CD4-positive, alpha-beta T cell treated with Interleukin-12 subunit alpha and Interleukin-12 subunit beta, for 1 hour (primary cell): ENCODE data around the gene HARS2.
"Not testable (repeated sequence)": the region's sequence is repeated elsewhere in the genome, so short reads cannot be mapped to it uniquely, and the experiment has no call there.

Experiments used
- DNase-seq: peaks from one replicate; pipeline ENCODE4 v3.0.0-alpha.2; 2020

Gene HARS2

GRCh38 chr5:140690941-140691924 lies at the start of gene HARS2, which contains the start of gene HARS1:
TSS of gene HARS2 (plus strand) at chr5:140691455. CDS start at chr5:140691649, 194 bp downstream.
TSS of gene HARS1 (minus strand) at chr5:140691370. CDS start at chr5:140691304, 66 bp downstream.
- DNase-seq, result peak; percentile 88

GRCh38 chr5:140641716-140642115 lies 49.5 kb upstream of the HARS2 start:
- no peak for DNase-seq

- DNase-seq, result no peak
Measured at GRCh38 chr5:140642718-140643117, 48.5 kb upstream of the HARS2 start.

GRCh38 chr5:140647042-140647419 lies 44.2 kb upstream of the HARS2 start:
- DNase-seq, result no peak

GRCh38 chr5:140658870-140659269 lies 32.4 kb upstream of the HARS2 start:
- no peak for DNase-seq

- DNase-seq, result not testable (repeated sequence)
Measured at GRCh38 chr5:140660371-140660770, 30.9 kb upstream of the HARS2 start.

GRCh38 chr5:140664030-140664358 lies 27.3 kb upstream of the HARS2 start:
- no peak for DNase-seq

GRCh38 chr5:140664359-140665119 lies 26.7 kb upstream of the HARS2 start, which contains the start of gene WDR55:
TSS of gene WDR55 (plus strand) at chr5:140664904. CDS start at chr5:140664913, 9 bp downstream.
- peak; percentile 94 for DNase-seq

- DNase-seq, result not testable (repeated sequence)
Measured at GRCh38 chr5:140671035-140671434, 20.2 kb upstream of the HARS2 start.

GRCh38 chr5:140671472-140672125 lies 19.7 kb upstream of the HARS2 start:
- DNase-seq, result no peak

GRCh38 chr5:140672455-140673186 lies 18.6 kb upstream of the HARS2 start:
- DNase-seq, result no peak

- DNase-seq, result no peak
Measured at GRCh38 chr5:140673187-140673976, 17.9 kb upstream of the HARS2 start, which contains the start of gene DND1. TSS of gene DND1 (minus strand) at chr5:140673576. CDS start at chr5:140673542, 34 bp downstream.

- no peak for DNase-seq
Measured at GRCh38 chr5:140674211-140674610, 17.0 kb upstream of the HARS2 start.

- DNase-seq, result no peak
Measured at GRCh38 chr5:140674629-140675028, 16.6 kb upstream of the HARS2 start.

GRCh38 chr5:140677947-140678346 lies 13.3 kb upstream of the HARS2 start:
- DNase-seq, result no peak

- DNase-seq, result no peak
Measured at GRCh38 chr5:140678993-140679392, 12.3 kb upstream of the HARS2 start.

GRCh38 chr5:140690376-140690932 lies 801 bp upstream of the HARS2 start:
- DNase-seq, result no peak

- no peak for DNase-seq
Measured at GRCh38 chr5:140694276-140694675, 3.0 kb downstream of the HARS2 start.

GRCh38 chr5:140696891-140697492 lies 5.7 kb downstream of the HARS2 start:
- no peak for DNase-seq
